Gastrocnemius medialis (tissue), 4 donors: ENCODE results near the gene ASB1. TPM values are rescaled to one million over a fixed set of nuclear protein-coding genes. Genes with fewer than 3 reads are reported as not detected.

Experiments
- ATAC-seq, 2 donors: fragments of 150-250 bp; one replicate each; pipeline ENCODE4 v1.9.1; 2016
- DNase-seq, 2 donors: peaks; one replicate each; pipeline ENCODE4 v3.0.0-alpha.2; 2019
- H3K27ac ChIP-seq, 4 donors: fragments of 200-600 bp; sonication (generic); 1 replicate in 1 of 4; 2 replicates in 3 of 4; pipeline ENCODE4 v1.5.1; 2016 to 2018; ENCODE audit warnings: mild to moderate bottlenecking in 2 of 4, moderate library complexity in 1 of 4
- H3K27me3 ChIP-seq, 3 donors: fragments of 200-600 bp; sonication (generic) in 2 of 3; 1 replicate in 1 of 3; 2 replicates in 2 of 3; pipeline versions ENCODE4 v1.5.1 to v1.6.0; 2016 to 2019; ENCODE audit warnings: mild to moderate bottlenecking in 1 of 3, moderate library complexity in 1 of 3
- H3K36me3 ChIP-seq, 2 donors: fragments of 200-600 bp; sonication (generic) in 1 of 2; one replicate each; pipeline ENCODE4 v1.5.1; 2017 to 2018
- H3K4me1 ChIP-seq, 2 donors: fragments of 200-600 bp; sonication (generic) in 1 of 2; one replicate each; pipeline ENCODE4 v1.5.1; 2016 to 2017; ENCODE audit warnings: mild to moderate bottlenecking in 2 of 2
- H3K4me3 ChIP-seq, 4 donors: fragments of 200-600 bp; sonication (generic) in 3 of 4; 1 replicate in 1 of 4; 2 replicates in 3 of 4; pipeline ENCODE4 v1.5.1; 2016 to 2019; ENCODE audit warnings: mild to moderate bottlenecking in 2 of 4
- H3K9me3 ChIP-seq, 3 donors: fragments of 200-600 bp; sonication (generic) in 2 of 3; 1 replicate in 1 of 3; 2 replicates in 2 of 3; pipeline ENCODE4 v1.5.1; 2016 to 2019
- CTCF ChIP-seq, 5 experiments: fragments of 450-650 bp in 3 of 5; fragments of 200-600 bp in 2 of 5; sonication (generic) in 2 of 5; IDR thresholded peaks in 4 of 5; conservative IDR thresholded peaks in 1 of 5; 1 replicate in 4 of 5; 2 replicates in 1 of 5; pipeline ENCODE4 v1.5.1; 2016 to 2019; ENCODE audit warnings: antibody characterized with exemption in 5 of 5, mild to moderate bottlenecking in 3 of 5, moderate library complexity in 3 of 5
- POLR2A ChIP-seq, 2 donors: fragments of 450-650 bp; IDR thresholded peaks; one replicate each; pipeline ENCODE4 v1.6.1; 2017; ENCODE audit warnings: antibody characterized with exemption in 2 of 2, mild to moderate bottlenecking in 2 of 2, moderate library complexity in 2 of 2
- in situ Hi-C, 4 donors: fragments of 200-750 bp; cut with MboI; loops; one replicate each; pipeline versions ENCODE4 v1.15.0 to v1.8.0; 2017; ENCODE audit warnings: low sequenced_read_pairs in 4 of 4
- intact Hi-C: fragments of 100-400 bp; cut with DNase I; formaldehyde crosslinking; loops from one replicate; pipeline ENCODE4 v1.15.1; 2023; ENCODE audit warnings: low total_unique reads
- total RNA-seq, 4 donors: library from RNA; depleted of rRNA; stranded (reverse); fragments of >200 nt; gene quantifications; one replicate each; pipeline versions ENCODE4 v1.1.0 to v1.2.3, GENCODE V29; 2016

ASB1 gene
- total RNA-seq, 4 donors from 2014 or later = 17.1 to 33.6 (median 26.3) TPM

- TF ChIP-seq POLR2A (IDR thresholded peaks at IDR 0.05) = no peak
- no peak for TF ChIP-seq CTCF (IDR thresholded peaks at IDR 0.05 in 4 of 5, conservative IDR thresholded peaks at IDR 0.05 in 1 of 5)
- no peaks in the 10 kb centered on the region for H3K9me3 ChIP-seq
- no peak overlapping the region for H3K27ac ChIP-seq
- no peaks in the 10 kb centered on the region for H3K36me3 ChIP-seq
- H3K27me3 ChIP-seq = peaks cover 0 to 3% (median 0%) of the 10 kb centered on the region in 3 donors
- H3K4me3 ChIP-seq = no peak overlapping the region
- intact Hi-C loops (no loop called here), in situ Hi-C loops (no loop called here)
- no peak for DNase-seq
- no peaks in the 10 kb centered on the region for H3K4me1 ChIP-seq
- ATAC-seq = no peak
Measured at GRCh38 chr2:238499731-238500580, 73.2 kb downstream of the ASB1 start.

- ATAC-seq = no peak
Measured at GRCh38 chr2:238501311-238501710, 74.6 kb downstream of the ASB1 start.

More at GRCh38 chr2:238501311-238501710, 74.6 kb downstream of the ASB1 start:
- Histone ChIP-seq H3K4me1 (no peaks in the 10 kb centered on the region), H3K4me3 (no peak overlapping the region), H3K27ac (no peak overlapping the region), H3K27me3 (no peaks in the 10 kb centered on the region), H3K9me3 (no peaks in the 10 kb centered on the region), H3K36me3 (no peaks in the 10 kb centered on the region)
- in situ Hi-C loops = no loop called here
- DNase-seq = no peak
- TF ChIP-seq POLR2A (IDR thresholded peaks at IDR 0.05) (no peak), CTCF (IDR thresholded peaks at IDR 0.05 in 4 of 5, conservative IDR thresholded peaks at IDR 0.05 in 1 of 5) (no peak)
- intact Hi-C loops = no loop called here

Other genes with a start within 250 kb of the ASB1 start
- gene ILKAP, start 223.2 kb upstream of the ASB1 start, total RNA-seq = 10 to 100 TPM; 16.6 to 30.1 (median 23.3) TPM
- 10 to 100 TPM; 10.9 to 49.1 (median 27.2) TPM for gene HES6, start 186.9 kb upstream of the ASB1 start, total RNA-seq
- 1 to 10 TPM; 4.1 to 7.5 (median 6.7) TPM for gene PER2, start 138.3 kb upstream of the ASB1 start, total RNA-seq
- 10 to 100 TPM in 2 of 4 donors, 1 to 10 TPM in 2; 8.5 to 20.8 (median 10.9) TPM for gene TRAF3IP1, start 106.4 kb upstream of the ASB1 start, total RNA-seq